Mammary epithelial cell (primary cell): ENCODE results near the gene COG8.

ENCODE experiments used
- EZH2 ChIP-seq: IDR thresholded peaks from 2 replicates; pipeline ENCODE4 v1.6.1; 2012; ENCODE audit warnings: low read length, inconsistent platforms, borderline replicate concordance
- TF ChIP-seq, protein P1 (sequence below), 2 donors: IDR thresholded peaks in 1 of 2; conservative IDR thresholded peaks in 1 of 2; 2 replicates each; pipeline ENCODE4 v1.5.1; 2011 to 2012; ENCODE audit warnings: inconsistent platforms in 2 of 2, low read length in 2 of 2, mild to moderate bottlenecking in 2 of 2, control low read depth in 1 of 2, low read depth in 1 of 2; ENCODE audit not compliant: insufficient read depth in 1 of 2; ENCODE audit errors: extremely low read depth in 1 of 2

DNA sequence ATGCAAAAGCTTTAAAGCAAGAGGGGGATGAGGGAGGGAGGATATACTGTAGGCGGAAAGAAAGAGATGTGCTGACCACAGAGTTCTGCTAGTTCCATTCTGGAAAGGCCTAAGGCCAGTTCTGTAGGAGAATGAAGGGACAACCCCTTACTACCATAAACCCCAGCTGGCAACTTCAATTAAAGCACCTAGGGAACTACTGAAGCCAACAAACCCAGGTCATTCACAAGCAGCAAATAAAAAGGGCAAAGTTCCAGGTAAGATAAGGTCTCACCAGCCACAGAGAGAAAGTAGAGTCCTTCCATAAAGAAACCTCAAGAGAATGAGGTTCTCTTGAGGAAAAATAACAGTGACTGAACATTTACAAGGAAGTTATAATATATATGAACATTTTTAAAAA lies 33.7 kb upstream of the COG8 start:
- TF ChIP-seq, protein P1, sequence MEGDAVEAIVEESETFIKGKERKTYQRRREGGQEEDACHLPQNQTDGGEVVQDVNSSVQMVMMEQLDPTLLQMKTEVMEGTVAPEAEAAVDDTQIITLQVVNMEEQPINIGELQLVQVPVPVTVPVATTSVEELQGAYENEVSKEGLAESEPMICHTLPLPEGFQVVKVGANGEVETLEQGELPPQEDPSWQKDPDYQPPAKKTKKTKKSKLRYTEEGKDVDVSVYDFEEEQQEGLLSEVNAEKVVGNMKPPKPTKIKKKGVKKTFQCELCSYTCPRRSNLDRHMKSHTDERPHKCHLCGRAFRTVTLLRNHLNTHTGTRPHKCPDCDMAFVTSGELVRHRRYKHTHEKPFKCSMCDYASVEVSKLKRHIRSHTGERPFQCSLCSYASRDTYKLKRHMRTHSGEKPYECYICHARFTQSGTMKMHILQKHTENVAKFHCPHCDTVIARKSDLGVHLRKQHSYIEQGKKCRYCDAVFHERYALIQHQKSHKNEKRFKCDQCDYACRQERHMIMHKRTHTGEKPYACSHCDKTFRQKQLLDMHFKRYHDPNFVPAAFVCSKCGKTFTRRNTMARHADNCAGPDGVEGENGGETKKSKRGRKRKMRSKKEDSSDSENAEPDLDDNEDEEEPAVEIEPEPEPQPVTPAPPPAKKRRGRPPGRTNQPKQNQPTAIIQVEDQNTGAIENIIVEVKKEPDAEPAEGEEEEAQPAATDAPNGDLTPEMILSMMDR (conservative IDR thresholded peaks at IDR 0.05 in 1 of 2, IDR thresholded peaks at IDR 0.05 in 1 of 2; ENCODE audit: extremely low read depth in 1 of 2, insufficient read depth in 1 of 2, low read depth in 1 of 2, low read length in 2 of 2) = no peak
- TF ChIP-seq EZH2 = no peak
